Measurements from ENCODE around the gene BEST4.

GRCh38 chr1:44798481-44799365, 10.8 kb upstream of the BEST4 start:
- TF ChIP-seq CTCF (IDR thresholded peaks at IDR 0.05) (no peak), EZH2 (IDR thresholded peaks at IDR 0.05; ENCODE audit: borderline replicate concordance, insufficient read depth, low read depth, low read length, poor library complexity, severe bottlenecking) (no peak)
